ENCODE results near the gene H6PD.
A peak's percentile ranks its signal among the peaks of the same experiment; 100 is the strongest.

The H6PD gene

GRCh38 chr1:9249263-9249533 lies 14.6 kb downstream of the H6PD start:
- H3K4me3 ChIP-seq (ENCODE audit: low read depth, low read length): no peak overlapping the region
- no peak for DNase-seq (ENCODE audit: low read depth)
- no peak for TF ChIP-seq CTCF (IDR thresholded peaks at IDR 0.05; ENCODE audit: insufficient read depth, low read depth, low read length, missing control alignments)

GRCh38 chr1:9249534-9250410 lies 15.2 kb downstream of the H6PD start:
- no peak overlapping the region for H3K4me3 ChIP-seq (ENCODE audit: low read depth, low read length)
- TF ChIP-seq CTCF (IDR thresholded peaks at IDR 0.05; ENCODE audit: insufficient read depth, low read depth, low read length, missing control alignments): peak; percentile 58
- DNase-seq (ENCODE audit: low read depth): peak; percentile 57

GRCh38 chr1:9250411-9251381 lies 16.1 kb downstream of the H6PD start:
- TF ChIP-seq CTCF (IDR thresholded peaks at IDR 0.05; ENCODE audit: insufficient read depth, low read depth, low read length, missing control alignments): no peak
- no peak for DNase-seq (ENCODE audit: low read depth)
- no peak overlapping the region for H3K4me3 ChIP-seq (ENCODE audit: low read depth, low read length)

- H3K4me3 ChIP-seq (ENCODE audit: low read depth, low read length): no peak overlapping the region
- no peak for DNase-seq (ENCODE audit: low read depth)
- TF ChIP-seq CTCF (IDR thresholded peaks at IDR 0.05; ENCODE audit: insufficient read depth, low read depth, low read length, missing control alignments): no peak
These were observed 16.9 kb downstream of the H6PD start for GRCh38 chr1:9251501-9251900.

- DNase-seq (ENCODE audit: low read depth): no peak
- no peak for TF ChIP-seq CTCF (IDR thresholded peaks at IDR 0.05; ENCODE audit: insufficient read depth, low read depth, low read length, missing control alignments)
- no peak overlapping the region for H3K4me3 ChIP-seq (ENCODE audit: low read depth, low read length)
These were observed 18.4 kb downstream of the H6PD start for GRCh38 chr1:9253004-9253403.

- TF ChIP-seq CTCF (IDR thresholded peaks at IDR 0.05; ENCODE audit: insufficient read depth, low read depth, low read length, missing control alignments): no peak
- H3K4me3 ChIP-seq (ENCODE audit: low read depth, low read length): no peak overlapping the region
- DNase-seq (ENCODE audit: low read depth): no peak
These were observed 19.0 kb downstream of the H6PD start for GRCh38 chr1:9253453-9254105.
